ENCODE measurements around the gene FN3KRP. TPM values are rescaled to one million over a fixed set of nuclear protein-coding genes. Genes with fewer than 3 reads are reported as not detected.
A peak's percentile ranks its signal among the peaks of the same experiment; 100 is the strongest.

The FN3KRP gene
- total and polyA plus RNA-seq, 2 of the 13 experiments (the other 11 are each of a cell fraction or from before 2014, with no cell fraction given) = 22.4 to 28.2 TPM

GRCh38 chr17:82698974-82699442 lies 17.5 kb upstream of the FN3KRP start (continued):
- TF ChIP-seq ZBTB25 (CRISPR knock-in tag; IDR thresholded peaks at IDR 0.05) (no peak), SALL2 (CRISPR knock-in tag; IDR thresholded peaks at IDR 0.05) (no peak), POLR2AphosphoS5 (IDR thresholded peaks at IDR 0.05; ENCODE audit: low read depth, low read length) (no peak), SNAPC5 (CRISPR knock-in tag; IDR thresholded peaks at IDR 0.05; ENCODE audit: borderline replicate concordance) (no peak), GRHL1 (CRISPR knock-in tag; conservative IDR thresholded peaks at IDR 0.05) (no peak), ZNF572 (CRISPR knock-in tag; IDR thresholded peaks at IDR 0.05) (no peak), ZNF431 (CRISPR knock-in tag; IDR thresholded peaks at IDR 0.05; ENCODE audit: borderline replicate concordance, low read depth) (no peak; the same call in 1 of the 2 replicates), FUBP1 (CRISPR knock-in tag; IDR thresholded peaks at IDR 0.05; ENCODE audit: borderline replicate concordance) (no peak), PRDM4 (CRISPR knock-in tag; IDR thresholded peaks at IDR 0.05; ENCODE audit: borderline replicate concordance) (no peak), GLMP (CRISPR knock-in tag; IDR thresholded peaks at IDR 0.05; ENCODE audit: borderline replicate concordance) (no peak), HES4 (CRISPR knock-in tag; IDR thresholded peaks at IDR 0.05; ENCODE audit: borderline replicate concordance) (peak; percentile 59; the same call in 1 of the 2 replicates), JDP2 (CRISPR knock-in tag; IDR thresholded peaks at IDR 0.05; ENCODE audit: borderline replicate concordance) (no peak), ZSCAN5A (CRISPR knock-in tag; IDR thresholded peaks at IDR 0.05; ENCODE audit: borderline replicate concordance) (no peak), THAP8 (CRISPR knock-in tag; IDR thresholded peaks at IDR 0.05; ENCODE audit: borderline replicate concordance) (no peak), HINFP (CRISPR knock-in tag; IDR thresholded peaks at IDR 0.05; ENCODE audit: low read depth) (peak; percentile 65; the same call in 1 of the 2 replicates)
